ENCODE data around the gene TCERG1.
"Not testable (repeated sequence)": the region's sequence is repeated elsewhere in the genome, so short reads cannot be mapped to it uniquely, and the experiment has no call there.

Gene TCERG1

DNA sequence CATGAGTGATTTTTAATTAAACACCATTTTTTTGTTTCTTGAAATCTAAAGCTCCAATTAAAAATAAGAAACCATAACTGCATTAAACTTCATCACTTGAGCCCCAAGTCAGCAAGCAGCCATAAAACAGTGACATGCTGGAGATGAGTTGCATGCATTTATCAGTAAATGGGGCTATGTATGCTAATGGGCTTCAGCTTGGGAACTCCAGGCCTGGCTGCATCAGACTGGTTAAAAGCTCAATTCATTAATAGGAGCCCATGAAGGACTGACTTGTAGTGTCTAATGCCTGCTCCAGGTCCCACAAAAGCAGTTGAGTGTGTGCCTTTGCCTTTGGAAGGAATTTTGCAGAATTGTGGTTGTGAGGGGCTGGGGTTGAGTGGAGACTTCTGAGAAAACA lies 102.5 kb downstream of the TCERG1 start:
- DNase-seq (ENCODE audit: low read depth, low spot score), result no peak
- no peak overlapping the region for H3K4me3 ChIP-seq (ENCODE audit: low read length)

DNA sequence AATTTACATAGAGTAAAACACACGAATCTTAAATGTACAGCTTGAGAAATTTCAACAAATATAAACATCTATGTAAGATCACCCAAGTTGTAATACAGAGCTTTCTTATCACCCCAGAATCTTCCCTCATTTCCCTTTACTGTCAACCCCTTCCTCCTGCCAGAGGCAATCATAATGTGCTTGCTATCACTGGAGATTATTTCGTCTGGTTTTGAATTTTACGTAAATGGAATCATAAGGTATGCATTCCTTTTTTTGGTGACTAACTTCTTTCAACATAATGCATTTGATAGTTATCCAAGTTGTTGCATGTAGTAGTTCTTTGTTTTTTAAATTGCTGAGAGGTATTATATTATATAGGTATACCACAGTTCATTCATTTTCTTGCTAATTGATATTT lies 106.3 kb downstream of the TCERG1 start:
- DNase-seq (ENCODE audit: low read depth, low spot score), result no peak

GRCh38 chr5:146556884-146557283 lies 109.8 kb downstream of the TCERG1 start:
- DNase-seq (ENCODE audit: low read depth, low spot score); H3K4me3 ChIP-seq (ENCODE audit: low read length): not testable (repeated sequence)

More for the DNA sequence above, 106.3 kb downstream of the TCERG1 start:
- no peak overlapping the region for H3K4me3 ChIP-seq (ENCODE audit: low read length)

- H3K4me3 ChIP-seq (ENCODE audit: low read length), result no peak overlapping the region
- DNase-seq (ENCODE audit: low read depth, low spot score), result no peak
Measured at GRCh38 chr5:146560205-146560812, 113.2 kb downstream of the TCERG1 start.
